Right atrium auricular region (tissue), 2 donors: ENCODE data around the gene C1orf198. TPM values are rescaled to one million over a fixed set of nuclear protein-coding genes. Genes with fewer than 3 reads are reported as not detected.

Experiments used
- DNase-seq: peaks from one replicate; pipeline ENCODE4 v3.0.0-alpha.2; 2019; ENCODE audit warnings: low spot score
- H3K27ac ChIP-seq, 2 donors: fragments of 200-600 bp; sonication (generic); 1 replicate in 1 of 2; 2 replicates in 1 of 2; pipeline ENCODE4 v1.5.1; 2016 to 2019
- H3K27me3 ChIP-seq, 2 donors: fragments of 200-600 bp; sonication (generic); one replicate each; pipeline versions ENCODE4 v1.5.1 to v1.6.0; 2017 to 2019
- H3K36me3 ChIP-seq: fragments of 200-600 bp; sonication (generic); one replicate; pipeline ENCODE4 v1.5.1; 2016
- H3K4me1 ChIP-seq, 2 donors: fragments of 200-600 bp; sonication (generic); one replicate each; pipeline versions ENCODE4 v1.5.1 to v1.6.0; 2017 to 2019
- H3K4me3 ChIP-seq, 2 donors: fragments of 200-600 bp; sonication (generic); 1 replicate in 1 of 2; 2 replicates in 1 of 2; pipeline ENCODE4 v1.5.1; 2017 to 2019; ENCODE audit warnings: mild to moderate bottlenecking in 1 of 2, moderate library complexity in 1 of 2
- H3K9me3 ChIP-seq, 2 donors: fragments of 200-600 bp; sonication (generic); one replicate each; pipeline ENCODE4 v1.5.1; 2019
- total RNA-seq, 2 donors: library from RNA; depleted of rRNA; stranded (reverse); fragments of >200 nt; gene quantifications; one replicate each; pipeline ENCODE4 v1.1.0, GENCODE V29; 2016
- TF ChIP-seq, protein P1 (sequence below), 2 donors: fragments of 200-600 bp; sonication (generic); IDR thresholded peaks; one replicate each; pipeline ENCODE4 v1.5.1; 2019; ENCODE audit warnings: antibody characterized with exemption in 2 of 2

Gene C1orf198
- total RNA-seq, 2 donors from 2014 or later = 86.1 to 115 TPM

- Histone ChIP-seq H3K36me3 (no peaks in the 10 kb centered on the region), H3K27ac (no peak overlapping the region), H3K27me3 (no peaks in the 10 kb centered on the region), H3K4me1 (no peaks in the 10 kb centered on the region), H3K4me3 (no peak overlapping the region), H3K9me3 (no peaks in the 10 kb centered on the region)
- DNase-seq = peak; percentile 32
- TF ChIP-seq, protein P1, sequence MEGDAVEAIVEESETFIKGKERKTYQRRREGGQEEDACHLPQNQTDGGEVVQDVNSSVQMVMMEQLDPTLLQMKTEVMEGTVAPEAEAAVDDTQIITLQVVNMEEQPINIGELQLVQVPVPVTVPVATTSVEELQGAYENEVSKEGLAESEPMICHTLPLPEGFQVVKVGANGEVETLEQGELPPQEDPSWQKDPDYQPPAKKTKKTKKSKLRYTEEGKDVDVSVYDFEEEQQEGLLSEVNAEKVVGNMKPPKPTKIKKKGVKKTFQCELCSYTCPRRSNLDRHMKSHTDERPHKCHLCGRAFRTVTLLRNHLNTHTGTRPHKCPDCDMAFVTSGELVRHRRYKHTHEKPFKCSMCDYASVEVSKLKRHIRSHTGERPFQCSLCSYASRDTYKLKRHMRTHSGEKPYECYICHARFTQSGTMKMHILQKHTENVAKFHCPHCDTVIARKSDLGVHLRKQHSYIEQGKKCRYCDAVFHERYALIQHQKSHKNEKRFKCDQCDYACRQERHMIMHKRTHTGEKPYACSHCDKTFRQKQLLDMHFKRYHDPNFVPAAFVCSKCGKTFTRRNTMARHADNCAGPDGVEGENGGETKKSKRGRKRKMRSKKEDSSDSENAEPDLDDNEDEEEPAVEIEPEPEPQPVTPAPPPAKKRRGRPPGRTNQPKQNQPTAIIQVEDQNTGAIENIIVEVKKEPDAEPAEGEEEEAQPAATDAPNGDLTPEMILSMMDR (IDR thresholded peaks at IDR 0.05) = no peak
Observed at GRCh38 chr1:230798491-230798890, 69.8 kb downstream of the C1orf198 start.

DNA sequence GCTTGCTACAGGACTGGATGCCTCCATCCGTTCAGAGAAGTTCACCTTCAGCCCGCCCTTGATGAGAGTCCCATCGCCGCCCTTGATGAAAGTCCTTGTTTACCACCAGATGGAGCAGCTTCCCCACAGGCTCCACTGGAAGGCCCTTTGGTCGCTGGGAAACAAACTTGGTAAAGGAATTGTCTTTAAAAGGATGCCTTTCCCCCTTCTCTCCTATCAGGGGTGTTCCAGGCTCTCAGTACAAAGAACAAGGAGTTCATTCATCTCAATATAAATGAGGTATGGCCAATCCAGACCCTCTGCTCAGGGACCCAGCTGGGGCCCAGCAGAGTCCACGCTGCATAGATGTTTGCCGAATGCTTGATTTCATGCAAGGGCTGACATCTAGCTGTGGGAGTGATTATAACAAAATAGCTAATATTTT is 70.4 kb downstream of the C1orf198 start:
- Histone ChIP-seq H3K27me3 (no peaks in the 10 kb centered on the region), H3K4me3 (no peak overlapping the region), H3K27ac (no peak overlapping the region), H3K36me3 (no peaks in the 10 kb centered on the region), H3K9me3 (no peaks in the 10 kb centered on the region), H3K4me1 (no peaks in the 10 kb centered on the region)
- TF ChIP-seq, protein P1 (IDR thresholded peaks at IDR 0.05) = peak; percentile 64 to 87
- peak; percentile 80 for DNase-seq

DNA sequence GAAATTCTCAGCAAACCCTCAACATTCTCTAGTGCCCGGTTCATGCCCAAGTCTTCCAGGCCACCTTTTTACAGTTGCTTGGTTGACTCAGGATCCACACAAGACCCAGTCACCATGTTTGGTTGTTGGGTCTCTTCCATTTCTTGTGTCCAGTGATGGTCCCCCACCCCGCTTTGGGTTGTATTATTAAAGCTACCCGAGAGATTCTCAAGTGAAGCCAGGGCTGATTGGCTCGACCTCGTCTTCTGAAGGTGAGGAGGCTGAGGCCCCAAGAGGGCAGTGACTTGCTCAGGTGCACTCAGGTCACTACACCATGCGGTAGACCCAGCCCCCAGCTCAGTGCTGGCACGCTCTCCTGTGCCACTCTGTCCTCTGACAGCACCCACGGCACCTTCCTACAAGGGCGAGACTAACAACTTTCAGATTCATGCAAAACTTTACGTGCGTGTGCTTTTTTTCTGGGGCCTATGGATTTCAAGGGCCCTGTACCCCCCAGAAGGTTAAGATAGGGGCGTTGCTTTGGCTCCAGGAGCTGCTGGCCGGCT is 70.9 kb downstream of the C1orf198 start:
- no peak overlapping the region for H3K4me3 ChIP-seq
- H3K36me3 ChIP-seq = no peaks in the 10 kb centered on the region
- peak; percentile 53 for DNase-seq
- TF ChIP-seq, protein P1 (IDR thresholded peaks at IDR 0.05) = no peak
- no peaks in the 10 kb centered on the region for H3K27me3 ChIP-seq
- H3K9me3 ChIP-seq = no peaks in the 10 kb centered on the region
- no peaks in the 10 kb centered on the region for H3K4me1 ChIP-seq
- H3K27ac ChIP-seq = no peak overlapping the region

GRCh38 chr1:230796626-230797025 is 71.7 kb downstream of the C1orf198 start:
- H3K4me1 ChIP-seq = no peaks in the 10 kb centered on the region
- H3K27ac ChIP-seq = no peak overlapping the region
- H3K36me3 ChIP-seq = no peaks in the 10 kb centered on the region
- no peak overlapping the region for H3K4me3 ChIP-seq
- DNase-seq = peak; percentile 4
- TF ChIP-seq, protein P1 (IDR thresholded peaks at IDR 0.05) = no peak
- H3K9me3 ChIP-seq = no peaks in the 10 kb centered on the region
- no peaks in the 10 kb centered on the region for H3K27me3 ChIP-seq

- no peaks in the 10 kb centered on the region for H3K36me3 ChIP-seq
- DNase-seq = peak; percentile 50
- no peaks in the 10 kb centered on the region for H3K27me3 ChIP-seq
- TF ChIP-seq, protein P1 (IDR thresholded peaks at IDR 0.05) = no peak
- no peaks in the 10 kb centered on the region for H3K9me3 ChIP-seq
- H3K27ac ChIP-seq = no peak overlapping the region
- no peaks in the 10 kb centered on the region for H3K4me1 ChIP-seq
- no peak overlapping the region for H3K4me3 ChIP-seq
Observed at GRCh38 chr1:230794871-230795605, 73.3 kb downstream of the C1orf198 start.
